ENCODE results near the gene LKAAEAR1.

The LKAAEAR1 gene

GRCh38 chr20:64057628-64058498, 26.3 kb downstream of the LKAAEAR1 start:
- peak overlapping the region; percentile 50 for H3K27ac ChIP-seq (ENCODE audit: low read length)
- peak overlapping the region; percentile 44; the same call in 1 of the 2 replicates for H3K9ac ChIP-seq (ENCODE audit: low read length)
- H3K9me3 ChIP-seq (ENCODE audit: insufficient read depth, low read length) = no peaks in the 10 kb centered on the region
- no peaks in the 10 kb centered on the region for H3K79me2 ChIP-seq (ENCODE audit: low read length)
- peak overlapping the region; percentile 56; the same call in 1 of the 2 replicates for H2AFZ ChIP-seq (ENCODE audit: low read depth, low read length)
- TF ChIP-seq EZH2phosphoT487 (IDR thresholded peaks at IDR 0.05; ENCODE audit: low read depth) (no peak), CTCF (IDR thresholded peaks at IDR 0.05; ENCODE audit: low read depth, low read length) (peak; percentile 81)
- H4K20me1 ChIP-seq (ENCODE audit: insufficient read depth, low read length) = no peaks in the 10 kb centered on the region
- H3K27me3 ChIP-seq (ENCODE audit: low read depth, low read length) = peaks cover 5% of the 10 kb centered on the region; the same call in 1 of the 2 replicates
- peak overlapping the region; percentile 69 for H3K4me3 ChIP-seq (ENCODE audit: low read length)
- H3K4me1 ChIP-seq (ENCODE audit: low read length) = peaks cover 49% of the 10 kb centered on the region
- H3K4me2 ChIP-seq (ENCODE audit: low read length) = peak overlapping the region; percentile 83
- H3K36me3 ChIP-seq (replicated peaks; ENCODE audit: low read depth, low read length) = no peaks in the 10 kb centered on the region

GRCh38 chr20:64056889-64057627, 27.1 kb downstream of the LKAAEAR1 start:
- H3K4me2 ChIP-seq (ENCODE audit: low read length) = peak overlapping the region; percentile 83
- H3K36me3 ChIP-seq (replicated peaks; ENCODE audit: low read depth, low read length) = no peaks in the 10 kb centered on the region
- H3K9ac ChIP-seq (ENCODE audit: low read length) = peak overlapping the region; percentile 44; the same call in 1 of the 2 replicates
- peak overlapping the region; percentile 50 for H3K27ac ChIP-seq (ENCODE audit: low read length)
- peak overlapping the region; percentile 69 for H3K4me3 ChIP-seq (ENCODE audit: low read length)
- peaks cover 5% of the 10 kb centered on the region; the same call in 1 of the 2 replicates for H3K27me3 ChIP-seq (ENCODE audit: low read depth, low read length)
- TF ChIP-seq CTCF (IDR thresholded peaks at IDR 0.05; ENCODE audit: low read depth, low read length) (no peak), EZH2phosphoT487 (IDR thresholded peaks at IDR 0.05; ENCODE audit: low read depth) (no peak)
- peaks cover 43% of the 10 kb centered on the region for H3K4me1 ChIP-seq (ENCODE audit: low read length)
- no peaks in the 10 kb centered on the region for H3K9me3 ChIP-seq (ENCODE audit: insufficient read depth, low read length)
- H4K20me1 ChIP-seq (ENCODE audit: insufficient read depth, low read length) = no peaks in the 10 kb centered on the region
- H2AFZ ChIP-seq (ENCODE audit: low read depth, low read length) = peak overlapping the region; percentile 56; the same call in 1 of the 2 replicates
- H3K79me2 ChIP-seq (ENCODE audit: low read length) = no peaks in the 10 kb centered on the region

- H3K9ac ChIP-seq (ENCODE audit: low read length) = peak overlapping the region; percentile 44; the same call in 1 of the 2 replicates
- peaks cover 43% of the 10 kb centered on the region for H3K4me1 ChIP-seq (ENCODE audit: low read length)
- peak overlapping the region; percentile 69 for H3K4me3 ChIP-seq (ENCODE audit: low read length)
- peaks cover 5% of the 10 kb centered on the region; the same call in 1 of the 2 replicates for H3K27me3 ChIP-seq (ENCODE audit: low read depth, low read length)
- no peaks in the 10 kb centered on the region for H3K9me3 ChIP-seq (ENCODE audit: insufficient read depth, low read length)
- H2AFZ ChIP-seq (ENCODE audit: low read depth, low read length) = no peak overlapping the region
- H3K79me2 ChIP-seq (ENCODE audit: low read length) = no peaks in the 10 kb centered on the region
- no peaks in the 10 kb centered on the region for H3K36me3 ChIP-seq (replicated peaks; ENCODE audit: low read depth, low read length)
- peak overlapping the region; percentile 83 for H3K4me2 ChIP-seq (ENCODE audit: low read length)
- H3K27ac ChIP-seq (ENCODE audit: low read length) = no peak overlapping the region
- no peaks in the 10 kb centered on the region for H4K20me1 ChIP-seq (ENCODE audit: insufficient read depth, low read length)
- no peak for TF ChIP-seq CTCF (IDR thresholded peaks at IDR 0.05; ENCODE audit: low read depth, low read length)
- TF ChIP-seq EZH2phosphoT487 (IDR thresholded peaks at IDR 0.05; ENCODE audit: low read depth) = no peak
Measured at GRCh38 chr20:64056639-64056888, 27.6 kb downstream of the LKAAEAR1 start.

Data from OCI-LY3 (cell line).